Stimulated activated CD8-positive, alpha-beta memory T cell treated with anti-CD3 and anti-CD28 coated beads, Interleukin-4, amount 100 ng/mL, for 4 hours (primary cell): ENCODE data around the gene CLRN1.

ENCODE experiments used
- DNase-seq, 2 donors: peaks; one replicate each; pipeline ENCODE4 v3.0.0-alpha.2; 2020; ENCODE audit warnings: low read depth in 2 of 2, low spot score in 1 of 2

Gene CLRN1

DNA sequence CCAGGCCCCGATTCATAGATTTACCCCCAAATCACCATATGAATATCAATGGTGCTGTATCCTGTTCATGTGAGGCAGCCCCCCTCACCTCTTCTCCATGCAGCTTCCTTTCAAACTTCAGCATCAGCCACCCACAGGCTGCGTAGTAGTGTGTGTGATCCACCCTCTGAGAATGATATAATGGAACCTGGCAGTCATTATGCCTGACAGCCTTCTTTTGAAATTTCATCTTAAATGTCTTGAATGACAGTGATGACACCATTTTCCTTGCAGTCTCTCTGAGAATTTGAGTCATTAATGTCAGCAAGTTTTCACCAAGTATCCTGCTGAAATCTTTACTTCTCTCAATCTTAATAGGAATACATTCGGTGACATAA, 3.5 kb upstream of the CLRN1 start:
- DNase-seq: no peak

DNA sequence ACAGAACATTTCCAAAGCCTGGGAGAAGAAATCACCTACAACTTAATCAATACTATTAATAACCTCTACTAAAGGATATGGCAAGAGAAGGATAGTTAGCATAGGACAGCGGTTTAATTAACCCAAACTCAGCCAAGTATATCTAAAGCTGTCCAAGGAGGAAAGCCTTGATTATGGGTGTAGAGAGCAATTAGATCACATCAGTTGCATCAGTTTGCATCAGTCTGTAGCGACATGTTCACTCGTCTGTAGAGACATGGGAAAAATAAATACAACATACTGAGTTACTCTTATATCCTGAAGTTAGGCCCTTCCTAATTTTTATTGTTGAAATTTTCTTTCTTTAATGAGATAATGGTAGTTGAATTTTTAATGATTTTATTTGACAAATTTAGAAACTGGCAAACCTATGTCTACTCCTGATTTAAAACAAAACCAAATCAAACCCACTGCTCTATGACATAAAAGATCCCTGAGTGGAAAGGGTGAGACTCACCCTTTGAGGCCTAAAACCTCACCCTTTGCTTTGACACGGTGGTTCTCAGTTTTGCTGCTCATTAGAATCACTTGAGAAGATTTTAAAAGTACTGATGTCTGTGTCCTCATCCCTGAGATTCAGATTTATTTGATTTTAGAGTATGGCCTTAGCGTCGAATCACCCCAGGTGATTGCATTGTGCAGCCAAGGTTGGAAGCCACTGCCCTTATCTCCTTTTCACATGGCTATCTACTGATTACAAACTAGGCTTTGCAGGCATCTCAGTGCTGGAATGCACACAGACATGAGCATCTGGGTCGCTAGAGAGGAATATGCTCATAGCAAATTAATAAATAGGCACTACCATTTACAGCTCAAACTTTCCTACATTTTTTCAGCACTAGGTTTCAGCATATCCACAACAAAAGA, 2.8 kb upstream of the CLRN1 start:
- DNase-seq: no peak

DNA sequence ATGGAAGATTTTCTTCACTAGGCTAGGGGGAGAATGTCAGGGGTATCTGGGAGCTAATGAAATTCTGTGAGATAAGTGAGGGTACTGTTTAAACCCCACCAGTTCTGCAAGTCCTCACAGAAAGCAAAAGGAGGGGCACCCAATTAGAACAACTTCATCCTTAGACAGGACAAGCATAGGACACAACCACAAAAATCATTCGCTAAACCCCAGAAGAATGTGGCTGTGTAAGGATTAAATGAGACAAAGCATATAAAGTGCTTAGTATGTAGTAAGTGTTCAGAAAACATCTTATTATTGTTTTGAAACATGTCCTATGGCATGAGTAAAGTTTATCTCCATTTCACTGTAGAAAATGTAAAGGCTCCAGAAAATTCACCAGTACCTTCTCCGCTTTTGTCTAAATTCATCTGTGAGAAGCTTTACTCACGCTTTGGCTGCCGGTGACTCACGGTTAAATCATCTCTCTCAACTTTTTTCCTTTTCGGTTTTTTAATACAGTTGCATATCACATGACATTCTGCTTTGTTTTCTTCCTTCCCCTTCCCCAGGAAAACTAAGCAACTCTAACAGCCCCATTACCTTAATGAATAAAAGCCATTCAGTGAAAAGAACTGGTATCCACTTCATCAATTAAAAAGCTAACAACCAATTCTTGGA, 1.7 kb downstream of the CLRN1 start:
- DNase-seq: no peak

DNA sequence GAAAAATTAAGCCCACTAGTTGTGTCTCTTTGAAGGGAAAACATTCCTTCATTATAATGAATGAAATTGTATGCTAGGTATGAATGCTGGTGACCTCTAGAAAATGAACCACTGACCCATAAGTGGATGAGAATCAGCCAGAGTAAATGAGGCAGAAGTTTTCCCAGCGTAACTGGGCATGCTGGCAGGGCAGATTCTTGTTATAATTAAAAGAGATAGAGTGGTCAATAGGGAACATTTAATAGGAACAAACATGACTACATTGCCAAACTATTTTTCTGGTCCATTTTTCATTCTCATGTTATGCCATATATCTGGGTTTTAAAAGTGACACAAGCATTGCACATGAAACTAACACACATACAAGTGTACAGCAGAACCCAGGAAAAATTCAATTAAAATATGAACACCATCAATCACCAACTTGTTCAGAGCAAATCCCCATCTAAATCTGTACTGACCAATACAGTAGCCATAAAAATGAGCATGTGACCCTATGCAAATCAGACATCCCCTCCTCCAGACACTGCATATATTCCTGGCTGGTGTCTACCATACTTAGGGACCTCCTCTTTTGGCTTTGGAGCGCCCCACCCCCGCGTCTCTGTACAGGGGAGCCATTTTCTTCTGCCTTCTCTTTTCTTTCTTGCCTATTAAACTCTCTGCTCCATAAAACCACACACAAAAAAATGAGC, 4.0 kb downstream of the CLRN1 start:
- no peak for DNase-seq

DNA sequence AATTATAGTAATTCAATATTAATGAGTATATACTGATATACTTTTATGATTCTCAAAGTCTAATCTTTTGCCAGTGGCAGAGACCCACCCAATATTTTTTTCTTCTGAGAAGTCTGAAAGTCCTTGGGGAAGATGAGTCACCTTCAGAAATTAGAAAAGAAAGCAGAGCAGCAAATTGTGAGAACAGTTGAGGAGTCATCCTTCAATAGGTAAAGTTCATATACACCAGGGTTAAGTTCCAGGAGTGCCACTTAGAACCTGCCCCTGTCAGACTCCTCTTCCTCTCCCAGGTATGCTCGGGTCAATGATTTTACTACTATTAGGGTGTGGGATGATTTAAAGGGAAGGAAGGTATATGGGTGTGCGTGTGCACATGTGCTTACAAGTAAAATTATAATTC, 7.1 kb downstream of the CLRN1 start:
- DNase-seq: no peak

DNA sequence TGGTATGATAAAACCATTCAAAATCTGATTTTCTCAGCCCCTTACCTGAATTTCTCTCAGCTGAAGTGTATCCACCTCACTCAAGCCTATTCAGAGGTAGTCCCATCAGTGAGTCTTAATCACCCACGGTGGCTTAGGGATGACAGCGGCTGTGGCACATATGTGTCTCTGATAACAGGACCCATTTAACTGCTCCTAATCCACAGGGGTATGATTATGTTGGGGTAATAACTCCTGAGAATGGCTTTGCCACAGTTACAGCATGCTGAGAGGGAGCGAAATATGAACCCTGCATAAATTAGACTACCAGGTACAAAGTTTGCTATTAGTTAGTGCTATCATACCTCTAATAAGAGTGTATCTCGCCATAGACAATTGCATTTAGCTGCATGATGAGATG, 10.6 kb downstream of the CLRN1 start:
- no peak for DNase-seq

DNA sequence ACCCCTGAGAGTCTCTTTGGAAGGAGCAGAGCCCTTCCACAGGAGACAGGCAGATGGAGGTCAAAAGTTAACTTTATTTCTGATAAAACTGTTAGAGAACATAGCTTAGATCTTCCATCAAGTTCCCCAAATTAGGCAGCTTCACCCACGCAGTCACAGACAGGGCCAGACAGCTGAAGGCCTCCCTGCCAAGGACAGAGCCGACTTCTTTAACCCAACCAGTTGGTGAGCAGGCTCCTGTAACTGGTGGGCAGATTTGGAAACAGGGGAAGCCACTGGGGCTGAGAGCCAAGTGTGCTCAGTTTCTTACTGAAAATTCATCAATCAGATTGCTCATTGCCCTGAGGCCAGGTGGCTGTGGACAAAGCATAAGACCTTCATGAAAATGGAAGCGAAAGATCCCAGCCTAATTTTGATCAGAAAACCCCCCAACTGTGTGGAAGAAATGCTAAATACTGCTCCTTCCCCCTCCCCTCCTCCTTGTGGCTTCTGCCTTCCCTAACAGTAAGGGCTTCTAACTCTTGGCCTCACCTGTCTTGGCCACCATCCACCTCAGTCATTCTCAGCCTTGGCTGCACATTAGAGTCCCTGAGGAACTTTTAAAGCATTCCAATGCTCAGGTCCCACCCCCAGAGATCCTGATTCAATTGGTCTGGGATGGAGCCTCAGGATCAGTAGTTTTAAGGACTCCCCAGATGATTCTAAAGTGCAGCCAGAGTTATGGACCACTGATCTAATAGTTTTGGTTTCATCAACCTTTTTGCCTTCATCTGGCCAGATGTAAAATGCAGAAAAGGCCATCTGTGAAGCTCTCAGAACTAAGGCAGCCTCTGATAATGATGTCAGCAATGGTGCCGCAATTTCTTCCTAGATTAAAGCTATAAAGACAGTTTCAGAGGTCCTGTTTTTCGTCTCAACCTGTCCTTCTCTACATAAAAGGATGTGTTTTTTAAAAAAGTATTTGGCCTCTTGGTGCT, 11.5 kb downstream of the CLRN1 start:
- no peak for DNase-seq

DNA sequence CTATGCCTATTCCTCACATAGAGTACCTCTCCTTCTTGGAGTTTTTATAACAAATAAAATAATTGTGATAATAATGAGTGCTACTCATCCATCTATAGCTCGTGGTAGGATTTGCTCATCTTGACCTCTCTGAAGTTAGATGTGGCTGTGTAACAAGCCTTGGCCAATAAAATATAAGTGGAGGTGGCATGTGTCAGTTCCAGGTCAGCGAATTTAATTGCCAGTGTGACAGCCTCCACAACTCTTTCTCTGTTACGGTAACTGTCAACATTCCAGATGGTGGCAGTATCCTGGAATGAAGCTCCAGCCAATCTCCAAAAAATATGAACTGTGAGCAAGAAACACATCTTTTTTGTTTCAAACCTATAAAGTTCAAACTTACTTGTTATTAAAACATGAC, 13.8 kb downstream of the CLRN1 start:
- no peak for DNase-seq

DNA sequence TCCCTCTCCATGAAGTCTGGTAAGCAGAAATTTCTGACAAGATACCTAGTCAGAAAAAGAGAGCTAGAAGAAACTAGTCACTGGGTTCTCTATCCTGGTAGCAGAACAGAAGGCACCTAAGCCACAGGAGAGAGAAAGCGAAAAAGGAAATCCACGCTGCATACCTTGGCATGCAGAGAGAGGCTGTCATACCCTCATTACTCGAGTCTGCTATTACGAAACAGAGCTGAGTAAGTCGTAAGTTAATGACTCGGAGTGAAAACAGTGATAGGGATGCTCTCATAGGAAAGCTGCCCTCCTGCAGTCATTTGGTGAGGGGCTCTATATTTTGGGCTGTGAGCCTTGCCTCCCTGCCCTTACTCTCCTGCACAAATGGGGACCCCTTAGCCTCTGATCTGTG, 16.2 kb downstream of the CLRN1 start:
- DNase-seq: no peak

DNA sequence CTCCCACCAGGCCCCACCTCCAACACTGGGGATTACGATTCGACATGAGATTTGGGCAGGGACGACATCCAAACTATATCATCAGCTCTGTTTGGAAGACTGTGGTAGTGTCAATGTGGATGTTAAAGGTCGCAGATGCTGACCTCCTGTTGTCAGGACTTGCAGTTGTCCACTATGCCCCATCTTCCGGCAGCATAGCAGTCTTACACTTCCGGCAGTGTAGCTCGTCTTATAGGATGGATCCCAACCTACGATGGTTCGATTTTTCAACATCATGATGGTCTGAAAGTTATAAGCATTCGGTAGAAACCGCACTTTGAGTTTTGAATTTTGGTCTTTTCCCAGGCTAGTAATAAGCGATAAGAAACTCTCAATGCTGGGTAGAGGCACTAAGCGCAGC, 20.6 kb downstream of the CLRN1 start:
- DNase-seq: no peak

DNA sequence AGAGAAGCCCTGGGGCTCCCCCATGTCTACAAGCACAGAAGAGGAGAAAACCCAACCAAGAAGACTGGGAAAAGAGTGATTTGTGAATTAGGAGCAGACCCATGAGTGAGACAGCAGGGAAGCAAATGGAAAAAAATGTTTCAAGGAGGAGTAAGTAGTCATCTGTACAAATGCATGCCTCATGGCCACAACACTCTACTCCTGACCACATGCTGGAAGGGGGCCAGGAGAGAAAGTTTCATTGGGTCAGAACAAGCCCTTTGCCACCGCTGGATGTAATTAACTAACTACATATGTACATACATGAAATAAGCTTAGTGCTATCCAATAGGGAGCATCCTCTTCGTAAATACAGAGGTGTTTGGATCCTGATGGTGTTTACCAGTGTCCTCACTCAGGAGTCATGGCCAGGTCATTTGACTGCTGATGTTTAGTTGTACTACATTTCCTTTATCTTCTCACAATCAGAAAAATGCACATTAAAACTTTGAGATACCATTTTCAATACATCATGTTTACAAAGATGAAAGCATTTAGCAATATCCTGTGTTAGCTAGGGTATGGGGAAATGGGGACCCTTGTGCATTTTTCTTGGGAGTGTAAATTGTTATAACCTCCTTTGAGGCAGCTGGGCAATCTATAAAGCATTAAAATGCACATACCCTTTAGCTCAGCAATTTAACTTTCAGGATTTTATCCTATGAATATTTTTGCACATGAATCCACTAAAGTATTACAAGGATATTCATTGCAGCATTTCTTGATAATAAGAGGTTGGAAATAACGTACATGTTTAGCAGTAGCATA, 27.1 kb downstream of the CLRN1 start:
- DNase-seq: no peak

DNA sequence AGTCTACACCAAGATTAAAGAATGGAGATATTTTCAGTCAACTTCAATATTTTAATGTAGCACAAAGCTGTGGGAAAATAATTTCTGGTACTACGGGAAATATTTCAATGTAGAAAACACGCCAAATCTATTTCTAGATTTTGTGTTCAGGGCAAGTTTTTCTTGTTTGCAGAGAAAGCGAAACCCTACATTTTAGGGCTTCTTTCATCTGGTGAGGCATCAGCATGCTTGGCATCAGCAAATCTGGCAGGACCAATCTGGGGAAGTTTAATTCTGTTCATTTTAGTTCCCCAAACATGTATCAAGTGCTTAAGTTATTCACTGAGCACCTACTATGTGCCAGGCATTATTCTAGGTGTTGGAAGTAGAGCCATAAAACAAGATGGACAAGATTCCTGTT, 30.3 kb downstream of the CLRN1 start:
- no peak for DNase-seq

DNA sequence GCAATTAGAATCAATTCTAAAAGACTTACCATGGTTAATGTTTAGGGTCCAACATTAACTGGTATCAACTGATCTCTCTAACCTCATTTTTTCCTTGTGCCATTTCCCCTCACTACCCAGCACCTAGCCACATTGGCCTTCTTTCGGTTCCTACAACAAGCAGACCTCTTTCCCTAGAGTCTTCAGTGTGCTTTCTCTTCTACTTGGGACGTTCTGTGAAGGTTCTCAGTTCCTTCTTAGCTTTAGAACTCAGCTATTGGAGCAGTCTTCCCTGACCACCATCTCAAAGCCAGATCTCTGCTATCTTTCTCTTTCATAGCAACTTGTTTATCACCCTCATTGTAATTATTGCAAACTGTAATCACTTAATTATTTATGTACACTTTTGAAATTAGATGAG, 35.8 kb downstream of the CLRN1 start:
- DNase-seq: no peak

DNA sequence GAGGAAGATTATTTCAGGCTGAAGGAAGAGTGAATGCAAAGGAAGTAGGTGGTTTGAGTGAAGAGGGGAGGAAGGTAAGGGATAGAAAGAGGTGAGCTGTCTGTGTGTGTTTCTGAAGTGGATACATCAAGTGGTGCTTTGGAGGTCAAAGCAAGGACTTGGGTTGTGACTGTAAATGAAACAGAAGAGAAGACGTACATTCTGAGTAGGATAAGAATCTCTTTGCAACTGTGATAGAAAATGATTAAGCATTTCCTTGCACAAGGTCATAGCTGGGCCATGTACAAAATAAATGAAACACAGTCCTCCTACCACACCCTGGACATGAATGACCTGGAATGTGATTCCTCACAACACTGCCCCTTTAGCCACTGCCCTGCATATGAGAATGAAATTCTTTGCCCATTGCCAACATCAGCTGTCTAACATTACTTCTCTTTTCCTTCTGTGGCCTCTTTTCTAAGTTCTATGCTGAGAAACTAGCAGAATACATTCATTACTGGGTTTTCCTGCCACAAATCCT, 39.0 kb downstream of the CLRN1 start:
- DNase-seq: no peak

DNA sequence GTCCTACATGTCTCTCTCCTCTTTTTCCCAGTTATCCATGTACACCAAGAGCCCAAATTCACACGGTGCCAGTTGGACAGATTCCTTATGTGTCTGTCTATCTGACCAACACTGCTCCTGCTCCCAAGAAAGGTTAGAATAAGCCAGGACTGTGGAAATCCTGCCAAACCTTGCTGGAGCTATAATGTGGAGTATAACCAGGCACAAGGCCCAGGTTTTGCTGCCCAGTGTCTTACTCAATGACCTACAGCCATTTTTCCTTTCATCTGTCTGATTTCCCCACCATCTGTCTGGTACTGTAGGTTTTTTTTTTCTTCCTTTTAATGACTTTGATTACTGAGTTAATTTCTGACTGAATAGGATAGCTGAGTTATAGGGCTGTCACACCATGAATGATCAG, 40.8 kb downstream of the CLRN1 start:
- no peak for DNase-seq

DNA sequence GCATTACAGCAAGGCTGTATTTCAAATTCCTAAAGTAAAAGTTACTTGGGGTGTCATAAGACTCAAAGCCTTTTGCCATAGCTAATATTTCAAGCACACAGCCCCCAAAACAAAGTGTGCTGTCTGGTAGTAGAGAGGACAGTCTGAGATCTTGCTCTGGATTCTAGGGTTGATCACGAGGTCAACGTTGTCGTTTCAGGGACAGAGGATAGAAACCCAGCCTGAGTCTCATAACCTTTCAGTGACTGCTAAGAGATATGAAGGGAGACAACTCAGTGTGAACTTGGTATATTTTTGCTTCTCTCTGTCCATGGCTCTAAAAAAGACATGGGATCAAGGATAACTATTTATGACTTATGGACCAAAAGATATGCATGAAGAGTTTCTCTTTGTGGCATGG, 41.7 kb downstream of the CLRN1 start:
- DNase-seq: no peak

DNA sequence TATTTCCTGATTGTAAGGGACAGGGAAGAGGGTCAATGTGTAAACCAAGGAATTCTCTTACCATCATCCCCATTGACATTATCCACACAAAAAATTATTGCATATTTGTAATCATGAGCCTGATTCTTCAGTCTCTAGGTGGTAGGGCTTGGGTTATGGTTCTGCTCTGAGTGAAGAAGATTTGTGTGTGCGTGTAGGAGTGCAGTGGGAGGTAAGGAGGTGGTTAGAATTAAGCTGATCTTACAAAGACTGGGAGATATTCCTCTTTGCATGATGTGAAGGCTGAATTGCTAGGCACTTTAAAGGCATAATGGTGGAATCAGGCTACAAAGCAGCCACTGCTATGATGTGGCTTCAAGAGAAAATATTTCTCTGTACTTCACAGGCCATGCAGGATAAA, 44.3 kb downstream of the CLRN1 start:
- no peak for DNase-seq

DNA sequence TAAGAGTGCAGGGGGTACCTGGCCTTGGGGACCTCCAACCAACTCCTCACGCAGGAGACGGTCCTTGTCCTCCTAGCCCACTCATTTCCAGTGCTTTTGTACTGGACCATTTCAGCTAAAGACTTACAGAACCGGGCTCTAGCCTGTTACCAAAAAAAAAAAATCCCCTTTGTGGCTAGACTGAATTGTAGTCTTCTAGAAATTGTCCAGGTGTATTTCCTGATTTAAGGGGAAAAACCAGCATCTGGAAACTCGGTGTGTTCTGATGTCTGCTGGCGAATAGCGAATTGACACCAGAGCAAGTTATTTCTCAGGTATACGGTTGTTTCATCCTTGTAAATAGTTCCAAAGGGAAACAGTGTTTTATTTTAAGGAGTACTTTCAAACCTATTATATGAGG, 46.2 kb downstream of the CLRN1 start:
- no peak for DNase-seq

DNA sequence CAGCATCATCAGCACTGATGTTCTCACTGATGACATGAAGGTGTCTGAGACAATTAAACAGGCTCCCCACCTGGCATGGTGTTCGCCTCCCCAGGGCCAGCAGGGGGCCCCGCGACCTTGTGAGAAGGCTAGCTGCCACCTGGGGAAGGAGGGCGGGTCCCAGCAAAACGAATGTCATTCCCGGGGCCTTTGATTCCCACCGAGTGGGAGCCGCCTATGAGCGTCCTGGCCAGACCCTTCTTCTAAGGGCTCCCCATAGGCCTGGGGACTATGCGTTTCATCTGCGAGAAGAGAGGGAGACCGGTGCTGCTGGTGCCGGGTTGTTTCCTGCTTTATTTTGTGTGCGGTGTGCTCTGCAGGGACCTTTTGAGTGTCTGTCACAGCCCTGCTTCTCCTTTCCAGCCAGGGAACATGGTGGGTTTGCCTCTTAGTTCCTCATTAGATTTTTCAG, 46.8 kb downstream of the CLRN1 start:
- DNase-seq: peak; percentile 1 to 7

DNA sequence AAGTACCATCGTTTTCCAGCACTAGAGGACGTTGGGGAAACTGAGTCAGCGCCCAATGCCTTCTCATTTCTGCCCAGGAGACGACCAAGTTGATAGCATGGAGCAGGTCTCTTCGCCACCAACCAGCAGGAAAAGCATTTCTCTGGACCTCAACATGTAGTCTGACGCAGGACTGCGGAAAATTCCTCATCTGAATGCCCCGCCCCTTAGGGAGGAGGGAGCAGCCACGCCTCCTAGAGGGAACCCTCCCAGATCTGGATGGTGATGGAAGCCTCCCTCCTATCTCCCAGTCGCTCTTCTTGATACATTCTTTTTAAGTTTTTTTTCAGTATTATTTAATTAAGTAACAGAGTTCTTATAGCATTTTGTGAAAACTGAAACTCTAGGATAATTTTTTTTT, 49.9 kb downstream of the CLRN1 start:
- DNase-seq: no peak
